GM19397 (cell line): ENCODE measurements around the gene SYNGR3.

Experiments
- ATAC-seq: cut with Tn5 transposase; IDR thresholded peaks from one replicate; pipeline ENCODE4 v1.9.1; 2021; ENCODE audit warnings: mild to moderate bottlenecking, moderate library complexity; ENCODE audit not compliant: unreplicated experiment

SYNGR3 gene

GRCh38 chr16:1976216-1976520 is 13.6 kb upstream of the SYNGR3 start:
- ATAC-seq = no peak

- ATAC-seq = no peak
Measured at GRCh38 chr16:1976951-1977874, 12.6 kb upstream of the SYNGR3 start.

- no peak for ATAC-seq
Measured at GRCh38 chr16:1977875-1978268, 11.9 kb upstream of the SYNGR3 start.

- no peak for ATAC-seq
Measured at GRCh38 chr16:1978476-1979120, 11.2 kb upstream of the SYNGR3 start.

GRCh38 chr16:1979271-1980029 is 10.3 kb upstream of the SYNGR3 start:
- no peak for ATAC-seq

- ATAC-seq = no peak
Measured at GRCh38 chr16:1980030-1980769, 9.6 kb upstream of the SYNGR3 start.

GRCh38 chr16:1980770-1981087 is 9.0 kb upstream of the SYNGR3 start:
- no peak for ATAC-seq

GRCh38 chr16:1981398-1981836 is 8.4 kb upstream of the SYNGR3 start, which contains the start of gene NOXO1:
Gene NOXO1, minus strand, starts transcription at chr16:1981469. Its CDS starts 290 bp downstream, at chr16:1981179.
- ATAC-seq = no peak

GRCh38 chr16:1982013-1982433 is 7.7 kb upstream of the SYNGR3 start:
- ATAC-seq = no peak

GRCh38 chr16:1982991-1983543 is 6.7 kb upstream of the SYNGR3 start:
- ATAC-seq = no peak

- peak; percentile 79 for ATAC-seq
Measured at GRCh38 chr16:1983544-1984346, 6.0 kb upstream of the SYNGR3 start, which contains the start of gene GFER. Gene GFER, plus strand, starts transcription at chr16:1984193. Its CDS starts 26 bp downstream, at chr16:1984219.

GRCh38 chr16:1984347-1985225 is 5.2 kb upstream of the SYNGR3 start:
- ATAC-seq = no peak

GRCh38 chr16:1985466-1986150 is 4.2 kb upstream of the SYNGR3 start:
- no peak for ATAC-seq

- no peak for ATAC-seq
Measured at GRCh38 chr16:1987198-1987597, 2.6 kb upstream of the SYNGR3 start.

GRCh38 chr16:1990101-1990350 is 256 bp downstream of the SYNGR3 start:
- ATAC-seq = no peak

GRCh38 chr16:1990351-1991134 is 773 bp downstream of the SYNGR3 start:
- ATAC-seq = no peak

GRCh38 chr16:1991135-1991551 is 1.4 kb downstream of the SYNGR3 start:
- ATAC-seq = no peak

- no peak for ATAC-seq
Measured at GRCh38 chr16:1991588-1991947, 1.8 kb downstream of the SYNGR3 start.
